IPS-18a (cell line): ENCODE data around the gene OBSL1.
A peak's percentile ranks its signal among the peaks of the same experiment; 100 is the strongest.

Experiments used
- H3K27ac ChIP-seq: one replicate; pipeline ENCODE4 v1.5.1; 2013; ENCODE audit warnings: low read length
- H3K27me3 ChIP-seq: one replicate; pipeline ENCODE4 v1.6.1; 2013; ENCODE audit warnings: mild to moderate bottlenecking, low read length; ENCODE audit not compliant: control insufficient read depth, insufficient read depth
- H3K36me3 ChIP-seq: one replicate; pipeline ENCODE4 v1.6.1; 2013; ENCODE audit warnings: low read depth, low read length; ENCODE audit not compliant: control insufficient read depth
- H3K4me1 ChIP-seq: one replicate; pipeline ENCODE4 v1.6.1; 2013; ENCODE audit warnings: low read depth, low read length; ENCODE audit not compliant: control insufficient read depth
- H3K4me3 ChIP-seq: one replicate; pipeline ENCODE4 v1.5.1; 2013; ENCODE audit warnings: low read length
- H3K9ac ChIP-seq: one replicate; pipeline ENCODE4 v1.6.1; 2013; ENCODE audit warnings: mild to moderate bottlenecking, low read length, moderate library complexity
- H3K9me3 ChIP-seq: one replicate; pipeline ENCODE4 v1.6.1; 2013; ENCODE audit warnings: low read depth, low read length; ENCODE audit not compliant: control insufficient read depth

The OBSL1 gene

DNA sequence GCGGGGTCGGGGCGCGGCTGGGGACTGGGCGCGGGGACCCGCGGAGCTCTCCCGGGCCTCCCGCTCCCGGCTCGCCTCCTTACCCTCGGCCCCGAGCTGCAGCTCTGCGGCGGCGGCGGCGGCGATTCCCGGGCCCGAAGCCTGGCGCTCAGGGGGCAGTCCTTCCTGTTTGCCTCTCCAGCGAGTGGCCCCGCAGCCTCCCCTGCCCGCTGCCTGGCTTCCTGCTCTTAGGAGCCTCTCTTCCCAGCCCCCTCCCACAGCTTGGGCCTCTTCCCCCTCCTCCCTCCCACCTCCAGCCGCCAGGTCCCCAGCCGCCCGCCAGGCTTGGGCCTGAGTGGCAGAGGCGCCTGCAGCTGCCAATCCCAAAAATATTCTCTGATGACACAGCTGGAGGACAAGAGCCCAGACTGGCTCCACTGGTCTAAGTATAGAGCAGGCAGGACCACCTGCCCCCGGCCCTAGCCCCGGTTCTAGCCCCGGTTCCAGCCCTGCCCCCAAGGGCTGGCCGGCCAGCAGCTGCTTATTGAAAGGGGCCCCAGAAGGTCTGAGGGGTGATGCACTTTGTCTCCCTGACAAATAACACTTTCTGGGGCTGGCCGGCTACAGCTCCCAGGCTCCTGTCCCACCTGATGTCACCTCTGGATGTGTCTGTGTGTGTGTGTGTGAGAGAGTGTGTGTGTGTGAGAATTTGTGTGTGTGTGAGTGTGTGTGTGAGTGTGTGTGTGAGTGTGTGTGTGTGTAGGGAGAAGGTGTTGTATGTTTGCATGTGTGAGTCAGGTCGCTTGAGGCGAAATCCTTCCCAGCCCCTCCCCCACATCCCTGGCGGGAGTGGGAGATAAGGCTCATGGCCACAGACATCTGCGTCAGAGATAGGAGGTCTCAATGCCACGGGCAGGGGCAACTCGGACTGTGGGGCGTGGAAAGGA, at the start of gene OBSL1:
Gene OBSL1 (minus strand): TSS at position 229 of the 926 bp plus-strand sequence. CDS start 307 bp downstream, outside the sequence.
- peaks cover 20% of the 10 kb centered on the region for H3K4me1 ChIP-seq
- H3K27me3 ChIP-seq, result peaks cover 14% of the 10 kb centered on the region
- no peaks in the 10 kb centered on the region for H3K9me3 ChIP-seq
- H3K4me3 ChIP-seq, result peak within 1 kb of the TSS; percentile 55
- no peak within 1 kb of the TSS for H3K27ac ChIP-seq
- peak within 1 kb of the TSS; percentile 52 for H3K9ac ChIP-seq
- peaks cover 6% of the 10 kb centered on the region for H3K36me3 ChIP-seq

DNA sequence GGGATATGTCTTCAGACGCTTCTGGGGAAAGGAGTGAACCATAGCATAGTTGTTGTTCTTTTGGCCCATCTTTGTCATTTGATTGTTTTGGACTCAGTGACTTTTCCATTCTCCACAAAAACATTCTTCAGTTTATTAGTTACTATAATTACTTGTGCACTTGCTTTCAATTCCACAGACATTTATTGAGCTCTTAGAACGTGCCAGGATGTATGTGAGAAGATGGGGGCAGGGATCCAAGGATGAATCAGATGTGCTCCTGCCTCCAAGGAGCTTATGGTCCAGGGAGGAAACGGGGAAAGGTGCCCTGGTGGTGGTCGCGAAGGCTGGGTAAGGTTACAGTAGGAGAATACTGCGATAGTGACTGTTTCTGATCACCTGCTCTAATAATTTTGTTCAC, 49.2 kb upstream of the OBSL1 start:
- no peaks in the 10 kb centered on the region for H3K9me3 ChIP-seq
- no peaks in the 10 kb centered on the region for H3K27me3 ChIP-seq
- H3K9ac ChIP-seq, result no peak overlapping the region
- no peak overlapping the region for H3K27ac ChIP-seq
- no peaks in the 10 kb centered on the region for H3K36me3 ChIP-seq
- no peaks in the 10 kb centered on the region for H3K4me1 ChIP-seq
- H3K4me3 ChIP-seq, result no peak overlapping the region

- H3K9me3 ChIP-seq, result no peaks in the 10 kb centered on the region
- no peak overlapping the region for H3K4me3 ChIP-seq
- no peak overlapping the region for H3K9ac ChIP-seq
- H3K4me1 ChIP-seq, result no peaks in the 10 kb centered on the region
- peaks cover 3% of the 10 kb centered on the region for H3K36me3 ChIP-seq
- no peak overlapping the region for H3K27ac ChIP-seq
- H3K27me3 ChIP-seq, result no peaks in the 10 kb centered on the region
Measured at GRCh38 chr2:219619235-219619634, 47.9 kb upstream of the OBSL1 start.

DNA sequence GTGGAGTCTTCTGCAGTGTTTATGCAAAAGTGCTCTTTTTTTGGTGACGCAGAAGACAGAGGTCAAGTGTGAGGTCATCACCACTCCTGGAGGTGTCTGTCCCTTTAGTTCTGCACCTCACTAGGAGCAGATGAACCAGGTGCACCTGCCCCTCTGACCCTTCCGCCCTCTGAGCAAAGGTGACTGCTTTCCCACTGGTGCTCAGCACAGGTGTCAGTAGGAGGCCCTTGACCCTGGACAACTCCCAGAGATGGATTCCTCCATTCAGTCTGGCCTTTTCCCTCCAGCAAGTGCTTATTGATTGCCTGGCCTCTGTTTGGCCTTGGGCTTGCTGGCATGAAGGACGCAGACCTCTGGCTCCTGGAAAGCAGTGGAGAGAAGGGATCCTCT, 47.4 kb upstream of the OBSL1 start:
- Histone ChIP-seq H3K9me3 (no peaks in the 10 kb centered on the region), H3K9ac (no peak overlapping the region), H3K4me3 (no peak overlapping the region), H3K36me3 (peaks cover 3% of the 10 kb centered on the region), H3K27ac (no peak overlapping the region), H3K27me3 (no peaks in the 10 kb centered on the region), H3K4me1 (no peaks in the 10 kb centered on the region)

- H3K27ac ChIP-seq, result no peak overlapping the region
- H3K9me3 ChIP-seq, result no peaks in the 10 kb centered on the region
- H3K4me3 ChIP-seq, result no peak overlapping the region
- no peaks in the 10 kb centered on the region for H3K27me3 ChIP-seq
- no peak overlapping the region for H3K9ac ChIP-seq
- H3K4me1 ChIP-seq, result no peaks in the 10 kb centered on the region
- H3K36me3 ChIP-seq, result peaks cover 7% of the 10 kb centered on the region
Measured at GRCh38 chr2:219616550-219616949, 45.2 kb upstream of the OBSL1 start.

GRCh38 chr2:219615894-219616293, 44.6 kb upstream of the OBSL1 start:
- Histone ChIP-seq H3K9me3 (no peaks in the 10 kb centered on the region), H3K4me3 (no peak overlapping the region), H3K27ac (no peak overlapping the region)

DNA sequence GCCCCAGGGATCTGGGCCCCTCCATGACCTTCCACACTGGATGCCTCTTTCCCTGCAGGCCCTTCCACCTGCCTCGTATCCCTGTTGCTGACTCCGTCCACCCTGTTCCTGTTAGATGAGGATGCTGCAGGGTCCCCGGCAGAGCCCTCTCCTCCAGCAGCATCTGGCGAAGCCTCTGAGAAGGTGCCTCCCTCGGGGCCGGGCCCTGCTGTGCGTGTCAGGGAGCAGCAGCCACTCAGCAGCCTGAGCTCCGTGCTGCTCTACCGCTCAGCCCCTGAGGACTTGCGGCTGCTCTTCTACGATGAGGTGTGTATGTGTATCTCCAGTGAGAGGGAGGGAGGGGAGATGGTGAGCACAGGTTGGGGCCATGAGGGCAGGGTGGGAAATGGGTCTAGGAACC, 43.7 kb upstream of the OBSL1 start:
- Histone ChIP-seq H3K27me3 (no peaks in the 10 kb centered on the region), H3K36me3 (peaks cover 7% of the 10 kb centered on the region), H3K9me3 (no peaks in the 10 kb centered on the region), H3K9ac (no peak overlapping the region), H3K4me3 (no peak overlapping the region), H3K4me1 (no peaks in the 10 kb centered on the region), H3K27ac (no peak overlapping the region)

More at GRCh38 chr2:219615894-219616293, 44.6 kb upstream of the OBSL1 start:
- Histone ChIP-seq H3K4me1 (no peaks in the 10 kb centered on the region), H3K36me3 (peaks cover 7% of the 10 kb centered on the region), H3K9ac (no peak overlapping the region), H3K27me3 (no peaks in the 10 kb centered on the region)

DNA sequence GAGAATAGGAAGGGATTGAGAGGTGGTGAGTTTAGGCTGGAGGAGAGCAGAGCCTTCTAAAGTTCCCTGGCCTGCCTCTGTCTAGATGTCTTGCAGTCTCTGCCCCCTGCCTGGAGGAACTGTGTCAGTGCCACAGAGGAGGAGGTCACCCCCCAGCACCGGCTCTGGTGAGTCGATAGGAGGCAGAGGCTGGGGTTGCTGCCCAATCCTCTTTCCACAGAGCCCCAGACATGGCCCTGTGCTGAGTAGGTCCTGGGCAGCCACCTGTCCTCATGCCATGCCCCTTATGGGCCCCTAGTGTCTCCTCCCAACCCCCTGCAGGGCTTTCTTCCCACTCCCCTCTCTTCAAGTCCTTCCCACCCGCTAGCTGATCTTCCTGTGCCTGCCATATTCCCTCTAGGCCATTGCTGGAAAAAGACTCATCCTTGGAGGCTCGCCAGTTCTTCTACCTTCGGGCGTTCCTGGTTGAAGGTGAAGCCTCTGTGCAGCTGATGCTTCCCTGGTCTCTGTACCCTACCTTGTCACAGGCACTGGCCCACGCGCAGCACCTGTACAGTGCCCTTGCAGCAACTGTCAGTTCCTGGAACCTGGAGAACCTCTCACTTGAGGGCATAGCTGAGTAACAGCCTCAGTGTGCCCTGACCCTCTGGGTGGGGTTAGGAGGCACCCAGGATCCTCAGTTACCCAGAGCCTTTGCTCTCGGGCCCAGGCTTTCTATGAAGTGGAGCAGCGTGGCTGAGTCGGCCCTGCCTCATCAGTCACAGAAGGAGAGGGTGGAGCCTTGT, 42.9 kb upstream of the OBSL1 start:
- Histone ChIP-seq H3K27ac (no peak overlapping the region), H3K4me1 (no peaks in the 10 kb centered on the region), H3K9ac (no peak overlapping the region), H3K4me3 (no peak overlapping the region), H3K27me3 (no peaks in the 10 kb centered on the region), H3K36me3 (peaks cover 7% of the 10 kb centered on the region), H3K9me3 (no peaks in the 10 kb centered on the region)

- peaks cover 7% of the 10 kb centered on the region for H3K36me3 ChIP-seq
- no peaks in the 10 kb centered on the region for H3K9me3 ChIP-seq
- no peak overlapping the region for H3K9ac ChIP-seq
- no peaks in the 10 kb centered on the region for H3K27me3 ChIP-seq
- H3K4me3 ChIP-seq, result no peak overlapping the region
- no peaks in the 10 kb centered on the region for H3K4me1 ChIP-seq
- H3K27ac ChIP-seq, result no peak overlapping the region
Measured at GRCh38 chr2:219613461-219614070, 42.2 kb upstream of the OBSL1 start.

DNA sequence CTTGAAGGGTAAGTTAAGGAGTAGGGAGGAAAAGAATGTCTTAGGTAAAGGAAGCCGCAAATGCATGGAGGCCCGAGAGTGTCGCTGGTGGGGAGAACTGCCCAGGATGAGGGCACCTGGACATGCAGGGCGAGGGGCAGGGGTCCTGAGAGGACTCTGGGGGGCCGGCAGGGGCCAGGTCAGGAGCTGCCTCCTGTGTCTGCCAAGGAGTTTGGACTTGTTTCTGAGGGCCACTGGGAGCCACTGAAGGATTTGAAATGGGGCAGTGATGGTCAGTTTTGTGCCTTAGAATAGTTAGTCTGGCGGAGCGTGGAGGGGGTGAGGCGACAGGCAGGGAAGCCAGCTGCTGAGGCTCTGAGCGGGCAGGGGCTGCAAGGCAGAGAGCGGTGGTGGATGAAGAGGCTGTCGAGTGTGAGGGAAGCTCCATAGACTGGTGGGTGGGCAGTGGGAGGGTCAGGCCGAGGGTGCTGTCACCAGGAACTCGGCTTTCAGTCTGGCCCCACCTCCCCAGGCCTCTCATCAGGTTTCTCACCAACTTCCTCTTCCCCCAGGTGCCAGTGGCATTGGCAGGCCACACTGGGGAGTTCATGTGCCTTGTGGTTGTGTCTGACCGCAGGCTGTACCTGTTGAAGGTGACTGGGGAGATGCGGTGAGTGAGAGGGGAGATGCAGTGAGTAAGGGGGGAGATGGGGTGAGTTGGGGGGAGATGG, 41.4 kb upstream of the OBSL1 start:
- Histone ChIP-seq H3K9ac (no peak overlapping the region), H3K27me3 (no peaks in the 10 kb centered on the region), H3K4me1 (no peaks in the 10 kb centered on the region), H3K27ac (no peak overlapping the region), H3K4me3 (no peak overlapping the region), H3K36me3 (peaks cover 7% of the 10 kb centered on the region), H3K9me3 (no peaks in the 10 kb centered on the region)
